Lower leg skin (tissue), 3 donors: ENCODE results near the gene STX4.

Experiments
- CTCF ChIP-seq, 3 donors: fragments of 450-650 bp; IDR thresholded peaks; one replicate each; pipeline ENCODE4 v1.5.1; 2016; ENCODE audit warnings: antibody characterized with exemption in 3 of 3, mild to moderate bottlenecking in 3 of 3, moderate library complexity in 2 of 3
- POLR2A ChIP-seq, 2 donors: fragments of 450-650 bp; IDR thresholded peaks; one replicate each; pipeline ENCODE4 v1.6.1; 2016 to 2017; ENCODE audit warnings: antibody characterized with exemption in 2 of 2, mild to moderate bottlenecking in 1 of 2, moderate library complexity in 1 of 2

- TF ChIP-seq CTCF (IDR thresholded peaks at IDR 0.05) = no peak
- no peak for TF ChIP-seq POLR2A (IDR thresholded peaks at IDR 0.05)
Measured at GRCh38 chr16:30992276-30992780, 41.0 kb upstream of the STX4 start.
